GM18951 (cell line): ENCODE data around the gene STAB2.
"Not testable (repeated sequence)": the region's sequence is repeated elsewhere in the genome, so short reads cannot be mapped to it uniquely, and the experiment has no call there.

Source experiments
- POLR2A ChIP-seq: IDR thresholded peaks from 4 replicates; pipeline ENCODE4 v1.6.1; 2011; ENCODE audit warnings: mild to moderate bottlenecking; ENCODE audit not compliant: insufficient read length, insufficient read depth; ENCODE audit errors: extremely low read depth
- in situ Hi-C: fragments of 300-500 bp; cut with MboI; formaldehyde crosslinking; loops from one replicate; pipeline ENCODE4 v1.12.0; 2022; ENCODE audit warnings: low sequenced_read_pairs, mixed read lengths, inconsistent platforms; ENCODE audit not compliant: unreplicated experiment

The STAB2 gene

GRCh38 chr12:103799857-103800771, 213.0 kb downstream of the STAB2 start:
- TF ChIP-seq POLR2A = no peak
- in situ Hi-C loops = no loop called here

GRCh38 chr12:103801709-103802585, 214.9 kb downstream of the STAB2 start:
- no peak for TF ChIP-seq POLR2A
- in situ Hi-C loops = no loop called here

GRCh38 chr12:103802586-103802886, 215.5 kb downstream of the STAB2 start:
- TF ChIP-seq POLR2A = no peak
- in situ Hi-C loops = no loop called here

- TF ChIP-seq POLR2A = no peak
- in situ Hi-C loops = no loop called here
These were observed 216.8 kb downstream of the STAB2 start for GRCh38 chr12:103803847-103804246.

- in situ Hi-C loops = no loop called here
- TF ChIP-seq POLR2A = no peak
These were observed 218.7 kb downstream of the STAB2 start for GRCh38 chr12:103805655-103806360.

- in situ Hi-C loops = no loop called here
- no peak for TF ChIP-seq POLR2A
These were observed 219.7 kb downstream of the STAB2 start for GRCh38 chr12:103806803-103807202.

- in situ Hi-C loops = no loop called here
- TF ChIP-seq POLR2A = no peak
These were observed 220.6 kb downstream of the STAB2 start for GRCh38 chr12:103807561-103808238.

GRCh38 chr12:103808239-103808880, 221.3 kb downstream of the STAB2 start:
- TF ChIP-seq POLR2A = no peak
- in situ Hi-C loops = no loop called here

- TF ChIP-seq POLR2A = no peak
- in situ Hi-C loops = no loop called here
These were observed 222.1 kb downstream of the STAB2 start for GRCh38 chr12:103809154-103809553.

GRCh38 chr12:103809639-103810038, 222.6 kb downstream of the STAB2 start:
- in situ Hi-C loops = not testable (repeated sequence)

GRCh38 chr12:103810111-103810510, 223.0 kb downstream of the STAB2 start:
- no peak for TF ChIP-seq POLR2A
- in situ Hi-C loops = no loop called here

- in situ Hi-C loops = no loop called here
These were observed 224.7 kb downstream of the STAB2 start for GRCh38 chr12:103811791-103812190.

More at GRCh38 chr12:103811791-103812190, 224.7 kb downstream of the STAB2 start:
- TF ChIP-seq POLR2A = no peak
